ENCODE measurements around the gene NR2F1-AS1. TPM values are rescaled to one million over a fixed set of nuclear protein-coding genes. Genes with fewer than 3 reads are reported as not detected.

NR2F1-AS1 gene
- total and polyA plus RNA-seq, 2 of the 4 experiments (the other 2 are of a cell fraction) = 12.5 to 12.8 TPM

DNA sequence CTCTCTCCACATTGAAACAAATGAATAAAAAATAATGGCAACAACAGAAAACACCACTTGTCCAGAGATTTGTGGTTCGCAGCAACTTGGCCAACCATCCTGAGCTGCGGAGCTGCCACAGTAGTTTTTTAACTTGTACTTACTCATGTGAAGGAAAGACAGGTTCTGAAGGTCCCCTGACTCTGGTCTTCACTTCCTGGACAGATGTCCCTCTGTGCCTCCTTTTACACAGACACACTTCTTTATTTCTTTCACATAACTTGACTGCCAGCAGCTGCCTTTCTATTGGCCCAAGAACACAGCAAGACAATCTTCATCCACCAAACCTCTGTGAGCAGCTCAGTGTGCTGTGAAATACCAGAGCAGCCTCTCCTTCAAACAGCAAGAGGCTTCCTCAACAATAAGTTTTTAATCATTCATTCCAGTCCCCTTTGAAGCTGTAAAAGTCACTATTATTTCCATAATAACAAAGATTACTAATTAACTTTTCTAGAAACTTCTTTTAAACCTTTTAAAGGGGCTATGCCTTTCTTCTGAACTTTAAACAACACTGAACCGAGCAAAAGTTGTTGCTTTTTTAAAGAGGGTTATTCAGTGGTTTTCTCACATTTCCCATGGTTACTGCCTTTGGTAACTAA is 198.7 kb downstream of the NR2F1-AS1 start:
- H3K4me3 ChIP-seq (ENCODE audit: insufficient read depth, low read depth, low read length) = no peak overlapping the region
- H3K9me1 ChIP-seq (ENCODE audit: insufficient read depth, low read length) = peaks cover 4% of the 10 kb centered on the region
- BruUV-seq (replicated peaks) = no TSS peak
- H3K27ac ChIP-seq (ENCODE audit: insufficient read depth, low read length) = no peak overlapping the region
- dilution Hi-C loops (cut with HindIII; ENCODE audit: low sequenced_read_pairs, unreplicated experiment) = no loop called here
- no peak overlapping the region for H3K9ac ChIP-seq (ENCODE audit: low read depth, low read length)
- H3K27me3 ChIP-seq (ENCODE audit: control insufficient read depth, insufficient read depth, low read length) = no peaks in the 10 kb centered on the region
- H2AK5ac ChIP-seq (ENCODE audit: low read depth, low read length) = no peak overlapping the region
- H3K4me1 ChIP-seq (ENCODE audit: control insufficient read depth, insufficient read depth, low read length) = peaks cover 2% of the 10 kb centered on the region; the same call in 1 of the 2 replicates
- no peak overlapping the region for H2BK5ac ChIP-seq (ENCODE audit: low read depth, low read length, poor library complexity, severe bottlenecking)
- ChIA-PET CTCF (no interaction called here), POLR2A (ENCODE audit: unreplicated experiment) (no interaction called here)
- H4K91ac ChIP-seq (ENCODE audit: insufficient read depth, low read depth, low read length) = no peak overlapping the region
- no peak overlapping the region for H2BK120ac ChIP-seq (ENCODE audit: low read depth, low read length)
- no peak overlapping the region for H3K4me2 ChIP-seq (ENCODE audit: low read depth, low read length)
- H3K18ac ChIP-seq (ENCODE audit: low read depth, low read length) = no peak overlapping the region
- H2AK9ac ChIP-seq (replicated peaks; ENCODE audit: low read depth, low read length, poor library complexity) = no peak overlapping the region
- H3K9me3 ChIP-seq (ENCODE audit: control insufficient read depth, insufficient read depth, low read length) = no peaks in the 10 kb centered on the region
- H4K20me1 ChIP-seq (ENCODE audit: insufficient read depth, low read length) = no peaks in the 10 kb centered on the region
- ATAC-seq (ENCODE audit: low read depth) (no peak), DNase-seq (no peak)
- H3K79me1 ChIP-seq (ENCODE audit: low read depth in 1 of 2, low read length in 2 of 2) = no peaks in the 10 kb centered on the region
- TF ChIP-seq MXI1 (IDR thresholded peaks at IDR 0.05; ENCODE audit: borderline replicate concordance, low read depth, low read length) = no peak
- no peak for TF ChIP-seq MAZ (IDR thresholded peaks at IDR 0.05; ENCODE audit: borderline replicate concordance, low read depth, low read length)
- TF ChIP-seq MAFK (IDR thresholded peaks at IDR 0.05; ENCODE audit: low read depth, low read length) = no peak
- TF ChIP-seq, protein P1, sequence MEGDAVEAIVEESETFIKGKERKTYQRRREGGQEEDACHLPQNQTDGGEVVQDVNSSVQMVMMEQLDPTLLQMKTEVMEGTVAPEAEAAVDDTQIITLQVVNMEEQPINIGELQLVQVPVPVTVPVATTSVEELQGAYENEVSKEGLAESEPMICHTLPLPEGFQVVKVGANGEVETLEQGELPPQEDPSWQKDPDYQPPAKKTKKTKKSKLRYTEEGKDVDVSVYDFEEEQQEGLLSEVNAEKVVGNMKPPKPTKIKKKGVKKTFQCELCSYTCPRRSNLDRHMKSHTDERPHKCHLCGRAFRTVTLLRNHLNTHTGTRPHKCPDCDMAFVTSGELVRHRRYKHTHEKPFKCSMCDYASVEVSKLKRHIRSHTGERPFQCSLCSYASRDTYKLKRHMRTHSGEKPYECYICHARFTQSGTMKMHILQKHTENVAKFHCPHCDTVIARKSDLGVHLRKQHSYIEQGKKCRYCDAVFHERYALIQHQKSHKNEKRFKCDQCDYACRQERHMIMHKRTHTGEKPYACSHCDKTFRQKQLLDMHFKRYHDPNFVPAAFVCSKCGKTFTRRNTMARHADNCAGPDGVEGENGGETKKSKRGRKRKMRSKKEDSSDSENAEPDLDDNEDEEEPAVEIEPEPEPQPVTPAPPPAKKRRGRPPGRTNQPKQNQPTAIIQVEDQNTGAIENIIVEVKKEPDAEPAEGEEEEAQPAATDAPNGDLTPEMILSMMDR (conservative IDR thresholded peaks at IDR 0.05; ENCODE audit: low read depth, low read length) = no peak
- no peak for TF ChIP-seq NFE2L2 (IDR thresholded peaks at IDR 0.05; ENCODE audit: low read depth, low read length)
- TF ChIP-seq POLR2A (IDR thresholded peaks at IDR 0.05; ENCODE audit: low read depth, low read length) = no peak
- TF ChIP-seq RFX5 (IDR thresholded peaks at IDR 0.05; ENCODE audit: low read depth, low read length) = no peak
- no peak for TF ChIP-seq ELK1 (IDR thresholded peaks at IDR 0.05; ENCODE audit: borderline replicate concordance, low read depth, low read length)
- no peak for TF ChIP-seq CEBPB (IDR thresholded peaks at IDR 0.05; ENCODE audit: low read depth, low read length)
- TF ChIP-seq BHLHE40 (IDR thresholded peaks at IDR 0.05; ENCODE audit: low read depth, low read length) = no peak
- TF ChIP-seq USF2 (IDR thresholded peaks at IDR 0.05; ENCODE audit: low read depth, low read length) = no peak
- TF ChIP-seq CHD1 (IDR thresholded peaks at IDR 0.05; ENCODE audit: low read depth, low read length) = no peak
- TF ChIP-seq FOS (IDR thresholded peaks at IDR 0.05; ENCODE audit: low read depth, low read length) = no peak
- no peak for TF ChIP-seq SMC3 (IDR thresholded peaks at IDR 0.05; ENCODE audit: low read depth, low read length)
- no peak for TF ChIP-seq RCOR1 (IDR thresholded peaks at IDR 0.05; ENCODE audit: insufficient replicate concordance, low read length)
- no peak for TF ChIP-seq RAD21 (IDR thresholded peaks at IDR 0.05; ENCODE audit: low read length)
- in situ Hi-C loops (cut with MboI; ENCODE audit: low sequenced_read_pairs) = no loop called here
- H4K8ac ChIP-seq (ENCODE audit: low read depth in 2 of 2, low read length in 2 of 2) = no peak overlapping the region
- H2AFZ ChIP-seq (replicated peaks; ENCODE audit: low read length, poor library complexity) = no peak overlapping the region
- H3K23ac ChIP-seq (ENCODE audit: low read depth, low read length) = no peak overlapping the region
- no CpG with 5 or more reads among the region's 3 CpGs for WGBS, 2 experiments (ENCODE audit: extremely low coverage in 2 of 2, insufficient read length in 1 of 2)
- no peak overlapping the region for H3K56ac ChIP-seq (ENCODE audit: extremely low read depth, insufficient read depth, low read length)
- no peak overlapping the region for H3K4ac ChIP-seq (ENCODE audit: low read depth, low read length)
- H4K5ac ChIP-seq (ENCODE audit: low read depth, low read length) = no peak overlapping the region
- no peak overlapping the region for H3K14ac ChIP-seq (replicated peaks; ENCODE audit: low read depth, low read length)
- no peak overlapping the region for H2BK15ac ChIP-seq (ENCODE audit: low read depth, low read length)
- no peak overlapping the region for H2BK20ac ChIP-seq (ENCODE audit: low read depth, low read length)
- intact Hi-C loops (cut with micrococcal nuclease) = no loop called here
- no peaks in the 10 kb centered on the region for H3K36me3 ChIP-seq (ENCODE audit: control insufficient read depth, insufficient read depth, low read length)

Data from IMR-90 (cell line).